ENCODE data around the gene NEK6.

NEK6 gene

GRCh38 chr9:124357721-124358361 is 100.1 kb downstream of the NEK6 start:
- no peak for DNase-seq

GRCh38 chr9:124358631-124359030 is 100.9 kb downstream of the NEK6 start:
- no peak for DNase-seq

GRCh38 chr9:124359426-124359825 is 101.7 kb downstream of the NEK6 start:
- DNase-seq, result no peak

- DNase-seq, result no peak
These were observed 102.3 kb downstream of the NEK6 start for GRCh38 chr9:124359855-124360678.

GRCh38 chr9:124361128-124361527 is 103.4 kb downstream of the NEK6 start:
- DNase-seq, result no peak

GRCh38 chr9:124363326-124364096 is 105.8 kb downstream of the NEK6 start:
- no peak for DNase-seq

GRCh38 chr9:124364141-124364540 is 106.4 kb downstream of the NEK6 start:
- DNase-seq, result no peak

- DNase-seq, result no peak
These were observed 107.3 kb downstream of the NEK6 start for GRCh38 chr9:124365036-124365435.

- DNase-seq, result no peak
These were observed 108.9 kb downstream of the NEK6 start for GRCh38 chr9:124366476-124367220.

GRCh38 chr9:124368692-124369091 is 110.9 kb downstream of the NEK6 start:
- no peak for DNase-seq

GRCh38 chr9:124369231-124369797 is 111.6 kb downstream of the NEK6 start:
- no peak for DNase-seq

- no peak for DNase-seq
These were observed 113.3 kb downstream of the NEK6 start for GRCh38 chr9:124370896-124371582.

- DNase-seq, result no peak
These were observed 114.3 kb downstream of the NEK6 start for GRCh38 chr9:124372038-124372437.

- no peak for DNase-seq
These were observed 115.6 kb downstream of the NEK6 start for GRCh38 chr9:124373386-124373785.

GRCh38 chr9:124373851-124374250 is 116.1 kb downstream of the NEK6 start:
- DNase-seq, result no peak

- DNase-seq, result no peak
These were observed 118.0 kb downstream of the NEK6 start for GRCh38 chr9:124375726-124376125.

- DNase-seq, result no peak
These were observed 118.6 kb downstream of the NEK6 start for GRCh38 chr9:124376329-124376728.

GRCh38 chr9:124377551-124378406 is 120.0 kb downstream of the NEK6 start:
- DNase-seq, result no peak

- no peak for DNase-seq
These were observed 123.6 kb downstream of the NEK6 start for GRCh38 chr9:124381170-124381945.

GRCh38 chr9:124384210-124384609 is 126.5 kb downstream of the NEK6 start:
- no peak for DNase-seq
